IPS DF 19.7 (cell line): ENCODE results near the gene SIGLEC6.

Experiments
- DNase-seq: peaks from one replicate; pipeline ENCODE4 v3.0.0-alpha.2; 2013; ENCODE audit warnings: low read depth, low spot score

The SIGLEC6 gene

GRCh38 chr19:51476164-51476563 is 55.3 kb downstream of the SIGLEC6 start:
- no peak for DNase-seq

- DNase-seq = peak; percentile 25
Observed at GRCh38 chr19:51473009-51473707, 58.3 kb downstream of the SIGLEC6 start.

GRCh38 chr19:51472607-51473006 is 58.9 kb downstream of the SIGLEC6 start:
- DNase-seq = no peak

GRCh38 chr19:51471527-51471926 is 59.9 kb downstream of the SIGLEC6 start:
- DNase-seq = no peak

- DNase-seq = no peak
Observed at GRCh38 chr19:51470966-51471365, 60.5 kb downstream of the SIGLEC6 start.

- no peak for DNase-seq
Observed at GRCh38 chr19:51469629-51470028, 61.8 kb downstream of the SIGLEC6 start.

GRCh38 chr19:51469162-51469561 is 62.3 kb downstream of the SIGLEC6 start:
- DNase-seq = no peak

GRCh38 chr19:51468545-51468920 is 62.9 kb downstream of the SIGLEC6 start:
- DNase-seq = no peak

- no peak for DNase-seq
Observed at GRCh38 chr19:51467864-51468544, 63.5 kb downstream of the SIGLEC6 start.
